Muscle layer of duodenum (tissue), 2 donors: Measurements from ENCODE around the gene MISP3.

Experiments used
- H3K27ac ChIP-seq: one replicate; pipeline ENCODE4 v1.7.0; 2013; ENCODE audit warnings: mild to moderate bottlenecking, low read length
- H3K27me3 ChIP-seq: one replicate; pipeline ENCODE4 v1.7.0; 2013; ENCODE audit warnings: low read depth, mild to moderate bottlenecking, control low read depth, low read length
- H3K36me3 ChIP-seq, 2 donors: one replicate each; pipeline ENCODE4 v1.7.0; 2013; ENCODE audit warnings: low read length in 2 of 2, control low read depth in 1 of 2, mild to moderate bottlenecking in 1 of 2; ENCODE audit not compliant: insufficient read depth in 2 of 2, control insufficient read depth in 1 of 2
- H3K4me1 ChIP-seq, 2 donors: one replicate each; pipeline ENCODE4 v1.7.0; 2013; ENCODE audit warnings: low read length in 2 of 2, mild to moderate bottlenecking in 2 of 2, control low read depth in 1 of 2, moderate library complexity in 1 of 2; ENCODE audit not compliant: insufficient read depth in 2 of 2, control insufficient read depth in 1 of 2
- H3K4me3 ChIP-seq, 2 donors: one replicate each; pipeline ENCODE4 v1.7.0; 2013; ENCODE audit warnings: low read length in 2 of 2, low read depth in 1 of 2, mild to moderate bottlenecking in 1 of 2
- H3K9me3 ChIP-seq, 2 donors: one replicate each; pipeline ENCODE4 v1.7.0; 2013; ENCODE audit warnings: low read length in 2 of 2, control low read depth in 1 of 2, mild to moderate bottlenecking in 1 of 2; ENCODE audit not compliant: control insufficient read depth in 1 of 2
- donor health status: healthy.

Gene MISP3

GRCh38 chr19:14110650-14111049 lies 38.1 kb downstream of the MISP3 start:
- Histone ChIP-seq H3K9me3 (no peaks in the 10 kb centered on the region), H3K27ac (no peak overlapping the region), H3K4me1 (peaks cover 21 to 55% of the 10 kb centered on the region in 2 donors), H3K4me3 (no peak overlapping the region), H3K36me3 (peaks cover 0 to 13% of the 10 kb centered on the region in 2 donors), H3K27me3 (no peaks in the 10 kb centered on the region)

GRCh38 chr19:14111486-14111885 lies 38.9 kb downstream of the MISP3 start:
- H3K4me3 ChIP-seq = no peak overlapping the region
- H3K27me3 ChIP-seq = no peaks in the 10 kb centered on the region
- H3K36me3 ChIP-seq = peaks cover 0 to 4% of the 10 kb centered on the region in 2 donors
- no peaks in the 10 kb centered on the region for H3K9me3 ChIP-seq
- H3K27ac ChIP-seq = no peak overlapping the region
- H3K4me1 ChIP-seq = peaks cover 30 to 63% of the 10 kb centered on the region in 2 donors

- Histone ChIP-seq H3K36me3 (no peaks in the 10 kb centered on the region), H3K27ac (peak overlapping the region; percentile 58), H3K4me3 (peak overlapping the region in 1 of 2 donors; percentile 44), H3K9me3 (no peaks in the 10 kb centered on the region), H3K27me3 (no peaks in the 10 kb centered on the region), H3K4me1 (peaks cover 34 to 69% of the 10 kb centered on the region in 2 donors)
Observed at GRCh38 chr19:14112051-14112808, 39.6 kb downstream of the MISP3 start.

GRCh38 chr19:14112809-14113385 lies 40.3 kb downstream of the MISP3 start:
- Histone ChIP-seq H3K36me3 (no peaks in the 10 kb centered on the region), H3K4me1 (peaks cover 34 to 63% of the 10 kb centered on the region in 2 donors), H3K27me3 (no peaks in the 10 kb centered on the region), H3K4me3 (peak overlapping the region in 1 of 2 donors; percentile 44), H3K27ac (peak overlapping the region; percentile 58), H3K9me3 (no peaks in the 10 kb centered on the region)

- no peak overlapping the region for H3K4me3 ChIP-seq
- no peaks in the 10 kb centered on the region for H3K9me3 ChIP-seq
- peaks cover 40 to 65% of the 10 kb centered on the region in 2 donors for H3K4me1 ChIP-seq
- peak overlapping the region; percentile 58 for H3K27ac ChIP-seq
- H3K36me3 ChIP-seq = peaks cover 0 to 4% of the 10 kb centered on the region in 2 donors
- H3K27me3 ChIP-seq = no peaks in the 10 kb centered on the region
Observed at GRCh38 chr19:14113762-14114414, 41.3 kb downstream of the MISP3 start.

GRCh38 chr19:14114439-14114838 lies 41.9 kb downstream of the MISP3 start:
- no peaks in the 10 kb centered on the region for H3K27me3 ChIP-seq
- H3K4me3 ChIP-seq = no peak overlapping the region
- no peaks in the 10 kb centered on the region for H3K9me3 ChIP-seq
- peaks cover 45 to 70% of the 10 kb centered on the region in 2 donors for H3K4me1 ChIP-seq
- H3K27ac ChIP-seq = no peak overlapping the region
- peaks cover 0 to 4% of the 10 kb centered on the region in 2 donors for H3K36me3 ChIP-seq

GRCh38 chr19:14114854-14115253 lies 42.3 kb downstream of the MISP3 start:
- no peaks in the 10 kb centered on the region for H3K27me3 ChIP-seq
- H3K4me1 ChIP-seq = peaks cover 45 to 74% of the 10 kb centered on the region in 2 donors
- no peak overlapping the region for H3K27ac ChIP-seq
- peaks cover 0 to 4% of the 10 kb centered on the region in 2 donors for H3K36me3 ChIP-seq
- no peaks in the 10 kb centered on the region for H3K9me3 ChIP-seq
- H3K4me3 ChIP-seq = no peak overlapping the region

GRCh38 chr19:14115756-14116155 lies 43.2 kb downstream of the MISP3 start:
- Histone ChIP-seq H3K9me3 (no peaks in the 10 kb centered on the region), H3K27me3 (no peaks in the 10 kb centered on the region), H3K4me1 (peaks cover 45 to 74% of the 10 kb centered on the region in 2 donors), H3K36me3 (peaks cover 0 to 4% of the 10 kb centered on the region in 2 donors), H3K4me3 (peak overlapping the region; percentile 84 to 92), H3K27ac (peak overlapping the region; percentile 13)

- Histone ChIP-seq H3K27me3 (no peaks in the 10 kb centered on the region), H3K4me3 (peak overlapping the region; percentile 84 to 92), H3K4me1 (peaks cover 45 to 72% of the 10 kb centered on the region in 2 donors), H3K36me3 (peaks cover 0 to 4% of the 10 kb centered on the region in 2 donors), H3K9me3 (no peaks in the 10 kb centered on the region), H3K27ac (peak overlapping the region; percentile 13)
Observed at GRCh38 chr19:14116525-14116917, 43.9 kb downstream of the MISP3 start.

- H3K36me3 ChIP-seq = peaks cover 0 to 4% of the 10 kb centered on the region in 2 donors
- peak overlapping the region; percentile 84 to 92 for H3K4me3 ChIP-seq
- H3K27me3 ChIP-seq = no peaks in the 10 kb centered on the region
- no peaks in the 10 kb centered on the region for H3K9me3 ChIP-seq
- H3K27ac ChIP-seq = peak overlapping the region; percentile 13
- H3K4me1 ChIP-seq = peaks cover 45 to 67% of the 10 kb centered on the region in 2 donors
Observed at GRCh38 chr19:14116918-14117578, 44.5 kb downstream of the MISP3 start.

- Histone ChIP-seq H3K27ac (peak within 1 kb of the TSS; percentile 92), H3K4me3 (peak within 1 kb of the TSS; percentile 84 to 92), H3K27me3 (no peaks in the 10 kb centered on the region), H3K9me3 (no peaks in the 10 kb centered on the region), H3K4me1 (peaks cover 39 to 61% of the 10 kb centered on the region in 2 donors), H3K36me3 (peaks cover 0 to 4% of the 10 kb centered on the region in 2 donors)
Observed at GRCh38 chr19:14117668-14118164, 45.1 kb downstream of the MISP3 start, which contains the start of gene PRKACA. TSS of gene PRKACA (minus strand) at chr19:14117762. CDS start at chr19:14117547, 215 bp downstream.
